Trophoblast cell (in vitro differentiated cells and primary cell): ENCODE data around the gene ME3.

ENCODE experiments used
- DNase-seq, 2 donors: peaks; one replicate each; pipeline ENCODE4 v3.0.0-alpha.2; 2016
- H2AFZ ChIP-seq: 2 replicates; pipeline ENCODE4 v1.6.1; 2013; ENCODE audit warnings: low read length, moderate library complexity, mild to moderate bottlenecking; ENCODE audit not compliant: insufficient read depth, poor library complexity
- H2AK5ac ChIP-seq: 2 replicates; pipeline ENCODE4 v1.6.1; 2013; ENCODE audit warnings: mild to moderate bottlenecking, low read length
- H2BK120ac ChIP-seq: 2 replicates; pipeline ENCODE4 v1.6.1; 2013; ENCODE audit warnings: low read length, mild to moderate bottlenecking, moderate library complexity; ENCODE audit not compliant: insufficient read depth, poor library complexity
- H2BK12ac ChIP-seq: 2 replicates; pipeline ENCODE4 v1.6.1; 2013; ENCODE audit warnings: mild to moderate bottlenecking, low read length, moderate library complexity
- H2BK5ac ChIP-seq: 2 replicates; pipeline ENCODE4 v1.6.1; 2013; ENCODE audit warnings: low read length, low read depth, moderate library complexity, mild to moderate bottlenecking; ENCODE audit not compliant: poor library complexity
- H3K14ac ChIP-seq: 2 replicates; pipeline ENCODE4 v1.6.1; 2013; ENCODE audit warnings: mild to moderate bottlenecking, low read length
- H3K18ac ChIP-seq: 2 replicates; pipeline ENCODE4 v1.6.1; 2013; ENCODE audit warnings: mild to moderate bottlenecking, low read length
- H3K23ac ChIP-seq: 2 replicates; pipeline ENCODE4 v1.6.1; 2013; ENCODE audit warnings: low read length
- H3K27ac ChIP-seq: 2 replicates; pipeline ENCODE4 v1.5.1; 2013; ENCODE audit warnings: low read depth, mild to moderate bottlenecking, inconsistent platforms, low read length, moderate library complexity
- H3K27me3 ChIP-seq: 2 replicates; pipeline ENCODE4 v1.6.1; 2013; ENCODE audit warnings: inconsistent platforms, mild to moderate bottlenecking, low read length, moderate library complexity; ENCODE audit not compliant: insufficient read depth
- H3K36me3 ChIP-seq, 2 experiments: 1 replicate in 1 of 2; 2 replicates in 1 of 2; pipeline ENCODE4 v1.6.1; 2013; ENCODE audit warnings: low read length in 2 of 2, mild to moderate bottlenecking in 2 of 2, moderate library complexity in 1 of 2; ENCODE audit not compliant: insufficient read depth in 2 of 2, control insufficient read depth in 1 of 2
- H3K4ac ChIP-seq: 2 replicates; pipeline ENCODE4 v1.6.1; 2013; ENCODE audit warnings: low read depth, mild to moderate bottlenecking, low read length, moderate library complexity
- H3K4me1 ChIP-seq, 2 experiments: 1 replicate in 1 of 2; 2 replicates in 1 of 2; pipeline ENCODE4 v1.6.1; 2013; ENCODE audit warnings: low read length in 2 of 2, mild to moderate bottlenecking in 2 of 2, moderate library complexity in 1 of 2; ENCODE audit not compliant: insufficient read depth in 2 of 2, control insufficient read depth in 1 of 2
- H3K4me2 ChIP-seq: 2 replicates; pipeline ENCODE4 v1.6.1; 2013; ENCODE audit warnings: inconsistent platforms, mild to moderate bottlenecking, low read length, moderate library complexity
- H3K4me3 ChIP-seq: 2 replicates; pipeline ENCODE4 v1.5.1; 2013; ENCODE audit warnings: mild to moderate bottlenecking, low read depth, low read length, inconsistent platforms
- H3K79me1 ChIP-seq: one replicate; pipeline ENCODE4 v1.6.1; 2013; ENCODE audit warnings: low read length
- H3K79me2 ChIP-seq: 2 replicates; pipeline ENCODE4 v1.6.1; 2013; ENCODE audit warnings: low read length, mild to moderate bottlenecking; ENCODE audit not compliant: control insufficient read depth, insufficient read depth, poor library complexity
- H3K9ac ChIP-seq: 2 replicates; pipeline ENCODE4 v1.6.1; 2013; ENCODE audit warnings: mild to moderate bottlenecking, low read length
- H3K9me3 ChIP-seq: 2 replicates; pipeline ENCODE4 v1.6.1; 2013; ENCODE audit warnings: low read depth, mild to moderate bottlenecking, control low read depth, inconsistent platforms, low read length; ENCODE audit not compliant: insufficient read depth
- H4K12ac ChIP-seq: 2 replicates; pipeline ENCODE4 v1.6.1; 2013; ENCODE audit warnings: low read depth, mild to moderate bottlenecking, low read length, moderate library complexity
- H4K8ac ChIP-seq: 2 replicates; pipeline ENCODE4 v1.6.1; 2013; ENCODE audit warnings: low read depth, mild to moderate bottlenecking, low read length, moderate library complexity
- H4K91ac ChIP-seq: one replicate; pipeline ENCODE4 v1.6.1; 2013; ENCODE audit warnings: low read depth, mild to moderate bottlenecking, low read length, moderate library complexity
- WGBS: extraction: QIAGEN DNeasy Blood & Tissue Kit; methylation state at CpG from one replicate; pipeline ENCODE4 v1.1.7; 2013; ENCODE audit warnings: missing lambda C conversion rate; ENCODE audit not compliant: insufficient read length, insufficient coverage; ENCODE audit errors: extremely low coverage; 5-methylcytosine and 5-hydroxymethylcytosine counted together

Gene ME3

GRCh38 chr11:86687185-86687778, 14.9 kb upstream of the ME3 start:
- Histone ChIP-seq H3K4ac (no peak overlapping the region), H3K27ac (no peak overlapping the region), H3K9ac (no peak overlapping the region), H2BK120ac (no peak overlapping the region), H3K9me3 (no peaks in the 10 kb centered on the region), H2AFZ (no peak overlapping the region), H3K14ac (no peak overlapping the region), H3K18ac (no peak overlapping the region), H3K4me2 (no peak overlapping the region), H3K27me3 (no peaks in the 10 kb centered on the region), H4K91ac (no peak overlapping the region), H2AK5ac (no peak overlapping the region), H2BK5ac (no peak overlapping the region), H2BK12ac (no peak overlapping the region), H4K8ac (no peak overlapping the region), H3K79me2 (no peaks in the 10 kb centered on the region), H4K12ac (no peak overlapping the region), H3K4me3 (no peak overlapping the region), H3K36me3 (no peaks in the 10 kb centered on the region), H3K23ac (no peak overlapping the region), H3K4me1 (peaks cover 0 to 3% of the 10 kb centered on the region in 2 experiments), H3K79me1 (no peaks in the 10 kb centered on the region)
- DNase-seq, result peak in 1 of 2 donors; percentile 24
- WGBS, result no CpG with 5 or more reads among the region's 5 CpGs

DNA sequence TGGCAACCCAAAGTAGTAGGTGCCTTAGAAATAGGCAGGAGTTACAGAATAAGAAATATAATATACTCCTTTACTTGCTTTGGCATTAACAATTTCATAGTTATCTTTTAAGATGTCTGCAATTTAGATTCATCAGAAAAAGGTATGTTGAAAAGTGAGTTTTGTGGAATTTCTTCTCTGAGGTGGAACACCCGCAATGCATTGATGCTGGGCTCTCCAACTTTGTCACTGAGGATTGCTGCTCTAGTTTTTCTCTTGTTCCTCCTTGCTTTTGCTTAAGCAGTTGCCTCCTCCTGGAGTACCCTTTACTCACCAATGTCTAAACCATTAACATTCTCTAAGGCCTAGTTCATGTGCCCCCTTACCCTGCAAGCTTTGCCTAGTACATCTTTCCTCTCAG, 14.1 kb upstream of the ME3 start:
- Histone ChIP-seq H2AFZ (no peak overlapping the region), H4K12ac (no peak overlapping the region), H3K4me2 (no peak overlapping the region), H2BK5ac (no peak overlapping the region), H3K27me3 (no peaks in the 10 kb centered on the region), H3K9ac (no peak overlapping the region), H3K79me1 (no peaks in the 10 kb centered on the region), H3K4me1 (peaks cover 0 to 3% of the 10 kb centered on the region in 2 experiments), H2BK120ac (no peak overlapping the region), H3K27ac (no peak overlapping the region), H3K18ac (no peak overlapping the region), H4K8ac (no peak overlapping the region), H3K23ac (no peak overlapping the region), H3K36me3 (no peaks in the 10 kb centered on the region), H2AK5ac (no peak overlapping the region), H3K9me3 (no peaks in the 10 kb centered on the region), H4K91ac (no peak overlapping the region), H3K79me2 (no peaks in the 10 kb centered on the region), H3K4ac (no peak overlapping the region), H3K14ac (no peak overlapping the region), H3K4me3 (no peak overlapping the region), H2BK12ac (no peak overlapping the region)
- WGBS, result no CpG with 5 or more reads among the region's 1 CpG
- DNase-seq, result peak; percentile 59 to 87

GRCh38 chr11:86681483-86681756, 9.0 kb upstream of the ME3 start:
- H3K4ac ChIP-seq, result no peak overlapping the region
- H3K36me3 ChIP-seq, result no peaks in the 10 kb centered on the region
- H3K79me1 ChIP-seq, result no peaks in the 10 kb centered on the region
- no peak overlapping the region for H4K91ac ChIP-seq
- no peak for DNase-seq
- no peaks in the 10 kb centered on the region for H3K79me2 ChIP-seq
- no peaks in the 10 kb centered on the region for H3K9me3 ChIP-seq
- H4K8ac ChIP-seq, result no peak overlapping the region
- WGBS, result no CpG with 5 or more reads among the region's 2 CpGs
- H2AFZ ChIP-seq, result no peak overlapping the region
- no peaks in the 10 kb centered on the region for H3K27me3 ChIP-seq
- H3K4me3 ChIP-seq, result no peak overlapping the region
- H3K14ac ChIP-seq, result no peak overlapping the region
- no peak overlapping the region for H3K9ac ChIP-seq
- H3K27ac ChIP-seq, result no peak overlapping the region
- H3K4me2 ChIP-seq, result no peak overlapping the region
- no peak overlapping the region for H2AK5ac ChIP-seq
- peaks cover 0 to 2% of the 10 kb centered on the region in 2 experiments for H3K4me1 ChIP-seq
- no peak overlapping the region for H2BK12ac ChIP-seq
- no peak overlapping the region for H2BK5ac ChIP-seq
- H4K12ac ChIP-seq, result no peak overlapping the region
- no peak overlapping the region for H3K23ac ChIP-seq
- no peak overlapping the region for H3K18ac ChIP-seq
- no peak overlapping the region for H2BK120ac ChIP-seq

DNA sequence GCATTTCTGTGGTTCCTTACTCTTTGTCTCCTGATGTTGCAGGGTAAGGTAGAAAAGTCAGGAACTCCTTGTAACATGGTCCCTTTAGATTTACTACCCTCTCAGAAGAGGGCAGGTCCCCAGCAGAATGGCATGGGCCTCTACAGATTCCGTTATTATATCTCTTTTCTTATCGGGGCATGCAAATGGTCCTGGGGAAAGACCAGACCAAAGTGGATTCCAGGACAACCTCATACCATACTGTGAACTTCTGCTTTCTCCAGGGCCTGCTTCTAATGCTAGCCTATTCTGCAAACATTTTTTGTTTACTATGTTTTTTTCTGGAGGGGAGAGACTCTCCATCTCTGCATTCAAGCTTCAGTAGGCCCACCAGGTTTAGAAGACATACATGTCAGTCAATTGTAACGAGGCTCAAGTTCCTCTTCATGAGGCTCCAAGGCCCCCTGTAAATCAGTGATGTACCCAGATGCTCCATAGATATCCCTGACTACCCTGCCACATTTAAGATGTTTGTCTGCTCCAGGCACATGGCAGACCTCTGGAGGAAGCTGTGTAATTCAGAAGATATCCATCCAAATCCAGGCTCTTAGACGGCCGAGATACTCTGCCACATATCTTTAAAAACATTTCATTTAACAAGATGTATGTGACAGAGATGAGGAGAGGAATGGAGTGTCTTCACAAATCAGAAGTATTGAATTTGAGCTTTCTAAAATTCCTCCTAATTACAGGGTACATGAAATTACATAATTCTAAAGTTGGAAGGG, 8.5 kb upstream of the ME3 start:
- WGBS, result no CpG with 5 or more reads among the region's 5 CpGs
- H2AK5ac ChIP-seq, result no peak overlapping the region
- no peak overlapping the region for H3K18ac ChIP-seq
- no peak overlapping the region for H4K8ac ChIP-seq
- H3K27ac ChIP-seq, result no peak overlapping the region
- no peak overlapping the region for H2BK12ac ChIP-seq
- H3K4ac ChIP-seq, result no peak overlapping the region
- no peak overlapping the region for H3K4me2 ChIP-seq
- H2BK120ac ChIP-seq, result no peak overlapping the region
- no peak overlapping the region for H3K23ac ChIP-seq
- H3K4me1 ChIP-seq, result peaks cover 0 to 2% of the 10 kb centered on the region in 2 experiments
- H3K79me2 ChIP-seq, result no peaks in the 10 kb centered on the region
- H4K91ac ChIP-seq, result no peak overlapping the region
- DNase-seq, result no peak
- H3K14ac ChIP-seq, result no peak overlapping the region
- H3K9me3 ChIP-seq, result no peaks in the 10 kb centered on the region
- H3K27me3 ChIP-seq, result no peaks in the 10 kb centered on the region
- no peaks in the 10 kb centered on the region for H3K36me3 ChIP-seq
- H2BK5ac ChIP-seq, result no peak overlapping the region
- H3K9ac ChIP-seq, result no peak overlapping the region
- H2AFZ ChIP-seq, result no peak overlapping the region
- H4K12ac ChIP-seq, result no peak overlapping the region
- no peak overlapping the region for H3K4me3 ChIP-seq
- H3K79me1 ChIP-seq, result no peaks in the 10 kb centered on the region
